GM12892 (cell line): Measurements from ENCODE around the gene SDCCAG8.

Experiments
- POLR2A ChIP-seq: IDR thresholded peaks from 2 replicates; pipeline ENCODE4 v1.6.1; 2011; ENCODE audit warnings: low read depth, low read length, control low read depth
- POLR2AphosphoS5 ChIP-seq: IDR thresholded peaks from 2 replicates; pipeline ENCODE4 v1.6.1; 2011; ENCODE audit warnings: low read depth, low read length, control low read depth

GRCh38 chr1:243496187-243496646 is 240.4 kb downstream of the SDCCAG8 start:
- TF ChIP-seq POLR2A (no peak), POLR2AphosphoS5 (no peak)
